HL-60 (cell line): ENCODE results near the gene COPS8.

Experiments used
- DNase-seq, 2 experiments: peaks; one replicate each; pipeline ENCODE4 v3.0.0-alpha.2; 2010 to 2020; ENCODE audit warnings: low read depth in 1 of 2, low spot score in 1 of 2
- H3K27ac ChIP-seq: fragments of 250-450 bp; sonication (Bioruptor Pico); replicated peaks from 2 replicates; pipeline ENCODE4 v1.5.1; 2020; ENCODE audit warnings: mild to moderate bottlenecking, moderate library complexity
- H3K27me3 ChIP-seq: fragments of 250-450 bp; sonication (Bioruptor Pico); 2 replicates; pipeline ENCODE4 v1.5.1; 2021; ENCODE audit warnings: mild to moderate bottlenecking, moderate library complexity; ENCODE audit not compliant: insufficient read depth, poor library complexity, severe bottlenecking
- H3K4me3 ChIP-seq: replicated peaks from 2 replicates; pipeline ENCODE4 v1.5.1; 2011; ENCODE audit warnings: mild to moderate bottlenecking, control low read depth, low read length; ENCODE audit not compliant: insufficient read depth
- GABPA ChIP-seq: IDR thresholded peaks from 2 replicates; pipeline ENCODE4 v1.6.1; 2012; ENCODE audit warnings: low read depth
- POLR2AphosphoS5 ChIP-seq: IDR thresholded peaks from 2 replicates; pipeline ENCODE4 v1.6.1; 2012; ENCODE audit warnings: low read depth
- SPI1 ChIP-seq: IDR thresholded peaks from 2 replicates; pipeline ENCODE4 v1.6.1; 2012; ENCODE audit warnings: low read depth, mild to moderate bottlenecking, borderline replicate concordance
- TF ChIP-seq, protein P1 (sequence below): IDR thresholded peaks from 2 replicates; pipeline ENCODE4 v1.6.1; 2012; ENCODE audit warnings: low read depth; ENCODE audit not compliant: insufficient replicate concordance
- TF ChIP-seq, protein P2 (sequence below): IDR thresholded peaks from one replicate; pipeline ENCODE4 v1.5.1; 2011; ENCODE audit warnings: low read length, control low read depth, inconsistent platforms; ENCODE audit not compliant: insufficient read depth

The COPS8 gene

DNA sequence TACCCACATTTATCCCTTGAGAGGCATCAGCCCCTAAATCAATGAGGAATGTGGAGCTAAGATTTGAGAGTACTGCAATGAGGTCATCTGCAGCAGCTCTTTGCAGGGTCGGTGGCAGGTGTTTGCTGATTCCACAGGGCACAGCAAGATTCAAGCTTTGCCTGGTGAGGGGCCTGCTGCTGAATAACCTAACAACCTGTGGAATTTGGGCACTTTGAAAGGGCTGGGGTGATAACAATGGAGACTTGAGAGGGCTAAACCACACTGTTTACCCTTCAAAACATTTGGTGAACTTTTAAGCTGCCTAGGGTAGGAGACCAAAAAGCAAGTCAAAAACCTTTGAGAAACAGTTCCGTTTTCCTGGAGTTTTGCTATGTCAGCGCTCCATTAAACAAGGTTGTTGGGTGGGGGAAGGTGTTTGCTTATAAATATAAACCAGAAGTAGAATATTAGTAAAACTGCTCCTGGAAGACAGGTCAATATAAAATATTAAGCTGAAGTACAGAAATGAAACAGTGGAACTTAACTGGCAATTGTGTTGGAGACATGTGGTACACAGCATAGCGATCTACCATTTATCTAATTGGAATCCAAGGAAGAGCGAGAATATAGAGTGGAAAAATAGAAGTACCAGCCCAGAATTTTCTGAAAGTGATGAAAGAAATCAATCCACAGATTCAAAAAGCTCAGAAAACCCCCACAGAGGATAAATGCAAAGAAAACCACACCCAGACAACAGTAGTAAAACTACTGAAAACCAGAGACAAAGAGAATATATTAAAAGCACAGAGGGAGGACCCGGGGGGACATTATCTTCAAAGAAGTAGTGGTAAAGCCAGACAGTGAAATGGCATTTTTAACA lies 15.7 kb downstream of the COPS8 start:
- no peak for DNase-seq
- H3K27ac ChIP-seq, result no peak overlapping the region

DNA sequence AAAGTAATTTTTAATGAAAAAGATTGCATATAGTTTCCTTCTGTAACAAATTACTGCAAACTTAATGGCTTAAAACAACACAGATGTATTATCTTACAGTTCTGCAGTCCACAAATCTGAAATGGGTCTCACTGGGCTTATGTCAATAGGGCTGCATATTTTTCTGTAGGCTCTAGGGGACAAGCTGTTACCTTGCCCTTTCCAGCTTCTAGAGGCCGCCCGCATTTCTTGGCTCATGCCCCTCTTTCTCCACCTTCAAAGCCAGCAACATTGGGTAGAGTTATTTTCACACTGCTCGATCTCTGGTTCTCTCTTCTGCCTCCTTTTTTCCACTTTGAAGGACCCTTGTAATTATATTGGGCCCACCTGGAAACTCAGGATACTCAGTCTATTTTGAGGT lies 16.7 kb downstream of the COPS8 start:
- no peak overlapping the region for H3K4me3 ChIP-seq
- TF ChIP-seq POLR2AphosphoS5, result no peak
- TF ChIP-seq, protein P1, sequence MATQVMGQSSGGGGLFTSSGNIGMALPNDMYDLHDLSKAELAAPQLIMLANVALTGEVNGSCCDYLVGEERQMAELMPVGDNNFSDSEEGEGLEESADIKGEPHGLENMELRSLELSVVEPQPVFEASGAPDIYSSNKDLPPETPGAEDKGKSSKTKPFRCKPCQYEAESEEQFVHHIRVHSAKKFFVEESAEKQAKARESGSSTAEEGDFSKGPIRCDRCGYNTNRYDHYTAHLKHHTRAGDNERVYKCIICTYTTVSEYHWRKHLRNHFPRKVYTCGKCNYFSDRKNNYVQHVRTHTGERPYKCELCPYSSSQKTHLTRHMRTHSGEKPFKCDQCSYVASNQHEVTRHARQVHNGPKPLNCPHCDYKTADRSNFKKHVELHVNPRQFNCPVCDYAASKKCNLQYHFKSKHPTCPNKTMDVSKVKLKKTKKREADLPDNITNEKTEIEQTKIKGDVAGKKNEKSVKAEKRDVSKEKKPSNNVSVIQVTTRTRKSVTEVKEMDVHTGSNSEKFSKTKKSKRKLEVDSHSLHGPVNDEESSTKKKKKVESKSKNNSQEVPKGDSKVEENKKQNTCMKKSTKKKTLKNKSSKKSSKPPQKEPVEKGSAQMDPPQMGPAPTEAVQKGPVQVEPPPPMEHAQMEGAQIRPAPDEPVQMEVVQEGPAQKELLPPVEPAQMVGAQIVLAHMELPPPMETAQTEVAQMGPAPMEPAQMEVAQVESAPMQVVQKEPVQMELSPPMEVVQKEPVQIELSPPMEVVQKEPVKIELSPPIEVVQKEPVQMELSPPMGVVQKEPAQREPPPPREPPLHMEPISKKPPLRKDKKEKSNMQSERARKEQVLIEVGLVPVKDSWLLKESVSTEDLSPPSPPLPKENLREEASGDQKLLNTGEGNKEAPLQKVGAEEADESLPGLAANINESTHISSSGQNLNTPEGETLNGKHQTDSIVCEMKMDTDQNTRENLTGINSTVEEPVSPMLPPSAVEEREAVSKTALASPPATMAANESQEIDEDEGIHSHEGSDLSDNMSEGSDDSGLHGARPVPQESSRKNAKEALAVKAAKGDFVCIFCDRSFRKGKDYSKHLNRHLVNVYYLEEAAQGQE, result no peak
- H3K27ac ChIP-seq, result no peak overlapping the region
- no peak for DNase-seq
- no peaks in the 10 kb centered on the region for H3K27me3 ChIP-seq

More for the DNA sequence above, 15.7 kb downstream of the COPS8 start:
- TF ChIP-seq, protein P2, sequence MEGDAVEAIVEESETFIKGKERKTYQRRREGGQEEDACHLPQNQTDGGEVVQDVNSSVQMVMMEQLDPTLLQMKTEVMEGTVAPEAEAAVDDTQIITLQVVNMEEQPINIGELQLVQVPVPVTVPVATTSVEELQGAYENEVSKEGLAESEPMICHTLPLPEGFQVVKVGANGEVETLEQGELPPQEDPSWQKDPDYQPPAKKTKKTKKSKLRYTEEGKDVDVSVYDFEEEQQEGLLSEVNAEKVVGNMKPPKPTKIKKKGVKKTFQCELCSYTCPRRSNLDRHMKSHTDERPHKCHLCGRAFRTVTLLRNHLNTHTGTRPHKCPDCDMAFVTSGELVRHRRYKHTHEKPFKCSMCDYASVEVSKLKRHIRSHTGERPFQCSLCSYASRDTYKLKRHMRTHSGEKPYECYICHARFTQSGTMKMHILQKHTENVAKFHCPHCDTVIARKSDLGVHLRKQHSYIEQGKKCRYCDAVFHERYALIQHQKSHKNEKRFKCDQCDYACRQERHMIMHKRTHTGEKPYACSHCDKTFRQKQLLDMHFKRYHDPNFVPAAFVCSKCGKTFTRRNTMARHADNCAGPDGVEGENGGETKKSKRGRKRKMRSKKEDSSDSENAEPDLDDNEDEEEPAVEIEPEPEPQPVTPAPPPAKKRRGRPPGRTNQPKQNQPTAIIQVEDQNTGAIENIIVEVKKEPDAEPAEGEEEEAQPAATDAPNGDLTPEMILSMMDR, result no peak
- TF ChIP-seq POLR2AphosphoS5 (no peak), GABPA (no peak), SPI1 (no peak)
- TF ChIP-seq, protein P1, result no peak
- H3K27me3 ChIP-seq, result no peaks in the 10 kb centered on the region
- no peak overlapping the region for H3K4me3 ChIP-seq

DNA sequence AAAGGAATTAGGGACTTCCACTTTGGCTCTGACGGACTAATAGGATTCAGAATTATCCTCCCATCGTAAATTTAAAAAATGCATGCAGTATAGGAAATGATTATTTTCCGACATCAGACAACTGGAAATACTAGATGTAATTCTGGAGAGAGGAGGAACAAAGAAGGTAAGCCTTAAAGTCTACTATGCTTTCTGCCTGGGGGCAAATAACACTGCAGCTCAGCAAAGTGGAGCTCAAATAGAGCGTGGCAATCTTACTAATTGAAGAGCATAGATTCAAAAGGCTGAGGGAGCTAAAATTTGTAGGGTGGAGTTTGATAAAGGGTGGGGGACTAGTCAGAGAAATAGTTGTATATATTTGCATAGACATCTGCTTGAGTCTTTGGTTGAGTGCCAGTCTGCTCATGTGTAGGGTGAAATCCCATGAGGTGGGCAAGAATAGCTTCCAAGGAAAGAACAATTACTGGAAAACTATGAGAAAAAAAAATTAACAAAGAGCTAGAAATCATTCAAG lies 23.8 kb downstream of the COPS8 start:
- no peak for DNase-seq
- H3K27me3 ChIP-seq, result no peaks in the 10 kb centered on the region
- H3K27ac ChIP-seq, result no peak overlapping the region
- no peak overlapping the region for H3K4me3 ChIP-seq
- no peak for TF ChIP-seq GABPA
- TF ChIP-seq POLR2AphosphoS5, result no peak
- TF ChIP-seq, protein P2, result no peak
- TF ChIP-seq SPI1, result no peak
- TF ChIP-seq, protein P1, result no peak
